Stimulated activated CD8-positive, alpha-beta memory T cell treated with anti-CD3 and anti-CD28 coated beads, Interleukin-15, amount 100 ng/mL, for 48 hours (primary cell): ENCODE measurements around the gene PCYT2.

Source experiments
- DNase-seq, 2 donors: peaks; one replicate each; pipeline ENCODE4 v3.0.0-alpha.2; 2020; ENCODE audit warnings: low read depth in 2 of 2

Gene PCYT2

DNA sequence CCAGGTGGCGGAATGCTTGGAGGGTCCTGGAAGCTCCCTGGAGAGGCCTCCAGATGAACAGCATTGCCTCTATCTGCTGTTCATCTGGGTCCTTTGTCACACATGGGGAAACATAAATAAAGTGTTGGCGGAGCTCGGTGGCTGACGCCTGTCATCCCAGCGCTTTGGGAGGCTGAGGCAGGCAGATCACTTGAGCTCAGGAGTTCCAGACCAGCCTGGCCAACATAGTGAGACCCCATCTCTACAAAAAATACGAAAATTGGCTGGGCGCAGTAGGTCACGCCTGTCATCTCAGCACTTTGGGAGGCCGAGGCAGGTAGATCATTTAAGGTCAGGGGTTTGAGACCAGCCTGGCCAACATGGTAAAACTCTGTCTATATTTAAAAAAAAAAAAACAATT is 33.7 kb upstream of the PCYT2 start:
- no peak for DNase-seq

DNA sequence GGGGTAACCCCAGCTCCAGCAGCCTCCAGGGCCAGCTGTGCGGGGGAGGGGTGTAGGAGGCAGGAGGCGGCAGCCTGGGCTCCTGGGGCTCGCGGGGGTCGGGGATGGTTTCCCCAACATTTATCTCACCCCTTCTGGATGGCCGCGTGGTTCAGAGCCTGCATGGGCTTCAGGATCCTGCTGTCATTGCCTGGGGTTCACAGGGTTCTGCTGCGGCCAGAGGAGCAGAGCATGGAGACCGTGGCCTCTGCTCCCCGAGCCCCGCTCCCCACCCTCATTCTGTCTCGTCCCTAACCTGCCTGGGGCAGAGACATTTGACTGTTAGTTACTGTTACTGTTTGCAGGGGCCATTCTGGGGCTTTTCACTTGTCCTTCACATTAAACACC is 31.0 kb upstream of the PCYT2 start:
- DNase-seq: no peak

DNA sequence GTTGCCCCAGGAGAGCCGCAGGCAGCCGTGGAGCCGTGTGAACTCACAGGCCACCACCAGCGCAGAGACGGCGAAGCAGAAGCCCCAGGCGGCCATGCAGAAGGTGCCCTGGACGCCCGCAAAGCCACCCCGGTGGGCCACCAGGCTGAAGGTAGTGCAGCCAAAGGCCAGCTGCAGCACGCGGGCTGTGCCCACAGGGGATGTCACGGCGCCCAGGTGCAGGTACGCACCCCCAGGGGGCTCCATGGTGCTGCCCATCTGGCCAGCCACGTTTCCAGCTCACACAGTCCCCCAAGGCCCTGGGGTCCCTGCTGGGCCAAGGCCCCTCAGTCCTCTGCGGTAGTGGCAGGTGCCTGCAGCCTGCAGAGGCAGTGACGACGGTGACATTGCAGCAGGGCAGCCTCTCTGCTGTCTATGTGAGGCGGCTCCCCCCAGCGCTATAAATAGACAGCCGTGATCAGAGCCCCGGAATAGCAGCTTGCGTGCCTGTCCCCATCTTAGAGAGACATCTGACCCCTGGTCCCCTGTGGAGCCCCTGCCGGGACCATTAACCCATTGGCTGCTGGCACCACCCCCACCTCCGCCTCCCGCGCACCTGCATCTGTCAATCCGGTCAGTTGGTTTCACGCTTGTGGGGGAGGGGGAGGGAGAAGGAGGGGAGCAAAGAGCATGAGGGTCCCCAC is 30.4 kb upstream of the PCYT2 start:
- DNase-seq: no peak

DNA sequence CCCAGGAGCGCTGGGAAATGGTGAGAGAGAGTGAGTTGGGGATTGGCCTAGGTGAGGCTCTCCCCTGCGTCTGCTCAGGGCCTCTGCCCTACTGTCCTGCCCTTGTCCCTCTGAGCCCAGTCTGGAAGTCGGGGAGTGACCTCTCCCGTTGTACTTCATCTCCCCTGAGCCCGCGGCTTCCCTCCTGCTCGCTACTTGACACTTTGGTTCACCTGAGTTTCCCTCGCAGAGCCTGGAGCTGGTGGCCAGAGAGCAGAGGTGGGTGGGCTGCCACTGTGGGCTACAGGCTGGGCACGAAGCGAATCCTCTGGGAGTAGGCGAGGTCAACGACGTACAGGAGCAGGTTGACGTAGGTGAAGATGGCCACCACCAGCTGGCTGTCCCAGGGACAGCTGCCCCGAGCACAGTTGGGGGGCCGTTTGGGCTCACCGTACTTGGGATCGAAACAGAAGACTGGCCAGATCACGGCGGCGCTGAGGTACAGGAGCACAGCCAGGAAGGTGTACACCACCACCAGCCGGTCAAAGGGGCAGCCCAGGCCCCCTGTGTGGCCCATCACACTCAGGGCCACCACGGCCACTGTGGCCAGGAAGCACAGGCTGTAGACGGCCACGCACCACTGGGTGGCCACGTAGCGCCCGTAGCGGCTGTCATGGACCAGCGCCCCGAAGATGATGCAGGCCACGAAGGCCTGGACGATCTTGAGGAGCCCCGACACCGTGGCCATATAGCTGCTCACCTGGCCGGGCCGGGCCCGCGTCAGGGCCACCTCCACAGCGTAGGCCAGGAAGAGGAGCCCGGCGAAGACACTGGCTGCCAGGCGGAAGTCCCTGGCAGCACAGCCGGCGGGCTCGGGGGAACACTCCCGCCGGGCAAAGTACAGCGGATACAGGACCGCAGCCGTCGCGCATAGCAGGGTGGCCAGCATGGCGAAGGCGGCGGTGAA is 29.6 kb upstream of the PCYT2 start:
- no peak for DNase-seq

DNA sequence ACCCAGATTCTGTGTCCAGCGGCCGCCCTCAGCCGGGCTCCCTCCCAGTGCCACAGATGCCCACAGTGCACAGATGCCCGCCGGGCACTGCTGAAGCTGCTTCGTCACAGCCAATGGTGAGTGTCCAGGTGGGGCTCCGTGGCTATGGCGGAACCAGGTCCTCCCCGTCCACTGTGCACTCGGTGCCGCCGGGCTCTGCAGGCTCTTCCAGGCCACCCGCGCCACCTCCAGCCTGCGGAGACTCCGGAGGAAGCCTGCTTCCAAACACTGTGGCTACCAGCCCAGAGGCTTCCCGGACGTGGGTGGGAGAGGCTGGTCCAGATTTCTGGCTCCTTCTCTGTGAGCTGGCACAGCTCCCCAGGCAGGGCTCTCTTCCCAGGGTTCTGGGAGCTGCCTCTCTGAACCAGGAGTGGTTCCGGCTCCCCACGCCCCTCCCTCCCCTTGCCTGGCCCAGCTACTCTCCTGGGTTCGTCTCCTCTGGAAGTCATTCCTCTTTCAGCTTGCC is 28.7 kb upstream of the PCYT2 start:
- DNase-seq: no peak

DNA sequence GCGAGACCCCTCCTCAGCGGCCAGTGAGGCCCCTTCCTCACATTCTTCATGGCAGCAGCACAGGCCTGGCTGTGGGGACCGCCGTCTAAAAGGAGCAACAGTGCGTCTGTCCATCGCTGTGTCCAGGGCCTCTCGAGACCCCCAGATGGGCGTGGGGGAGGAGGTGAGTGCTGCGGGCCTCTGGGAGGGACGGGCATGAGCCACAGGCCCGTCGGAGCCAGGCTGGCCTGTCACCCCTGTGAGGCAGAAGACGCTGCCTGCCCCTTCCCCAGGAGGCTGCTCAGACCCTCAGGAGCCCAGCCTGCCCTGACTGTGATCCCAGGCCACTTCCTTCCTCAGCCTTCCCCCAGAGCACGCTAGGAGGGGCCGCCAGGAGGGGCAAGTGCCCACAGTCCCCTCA is 28.0 kb upstream of the PCYT2 start:
- DNase-seq: no peak

DNA sequence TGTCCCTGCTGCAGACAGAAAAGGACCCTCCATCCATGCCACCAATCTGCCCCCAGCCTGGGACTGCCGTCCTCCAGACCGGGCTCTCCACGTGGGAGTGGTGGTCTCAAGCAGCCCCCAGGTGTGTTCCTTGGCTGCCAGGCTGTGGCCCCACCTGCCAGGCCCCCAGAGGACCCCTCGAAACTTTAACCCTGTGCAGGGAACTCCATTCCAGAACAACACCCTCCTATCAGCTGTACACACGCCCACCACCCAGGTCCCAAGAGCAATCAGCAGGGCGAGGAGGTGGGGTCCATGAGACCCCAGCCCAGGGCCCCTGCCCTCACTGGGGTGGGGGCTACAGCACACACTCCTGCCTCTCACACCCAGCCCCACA is 24.5 kb upstream of the PCYT2 start:
- no peak for DNase-seq

DNA sequence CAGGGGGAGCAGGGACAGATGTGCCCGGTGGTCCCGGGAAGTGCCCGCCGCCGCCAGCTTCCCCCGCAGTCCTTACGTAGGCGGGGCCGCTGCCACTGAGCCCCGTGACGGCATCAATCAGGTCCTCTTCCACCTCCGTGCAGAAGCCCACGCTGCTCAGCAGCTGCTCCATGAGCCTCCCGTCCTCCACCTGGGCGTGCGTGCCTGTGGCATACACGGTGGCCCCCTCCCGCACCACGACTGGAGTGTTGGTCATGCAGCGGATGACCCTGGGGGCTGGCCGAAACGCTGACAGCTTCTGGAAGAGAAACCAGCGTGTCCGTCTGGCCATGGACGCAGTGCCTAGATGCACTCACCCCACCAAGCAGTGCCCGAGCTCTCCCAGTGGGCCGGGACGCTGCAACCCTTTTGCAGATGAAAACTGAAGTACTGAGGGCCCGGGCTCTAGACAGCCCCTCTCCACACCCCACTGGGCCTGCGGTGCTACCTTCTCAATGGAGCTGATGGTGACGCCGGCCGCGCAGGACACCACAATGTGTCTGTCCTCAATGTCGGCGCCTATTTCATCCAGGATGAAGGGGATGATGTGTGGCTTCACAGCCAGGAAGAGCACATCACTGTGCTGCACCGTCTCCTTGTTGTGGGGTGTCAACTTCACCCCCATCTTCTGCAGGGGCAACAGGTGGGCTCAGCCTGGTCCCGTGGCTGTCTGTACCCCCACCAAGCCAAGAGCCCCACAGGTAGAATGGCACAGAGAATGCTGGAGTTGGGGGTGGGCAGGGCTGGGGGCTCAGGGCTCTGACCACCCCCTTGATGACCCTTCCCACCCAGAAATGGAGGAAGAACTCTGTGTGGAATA is 23.9 kb upstream of the PCYT2 start:
- no peak for DNase-seq

DNA sequence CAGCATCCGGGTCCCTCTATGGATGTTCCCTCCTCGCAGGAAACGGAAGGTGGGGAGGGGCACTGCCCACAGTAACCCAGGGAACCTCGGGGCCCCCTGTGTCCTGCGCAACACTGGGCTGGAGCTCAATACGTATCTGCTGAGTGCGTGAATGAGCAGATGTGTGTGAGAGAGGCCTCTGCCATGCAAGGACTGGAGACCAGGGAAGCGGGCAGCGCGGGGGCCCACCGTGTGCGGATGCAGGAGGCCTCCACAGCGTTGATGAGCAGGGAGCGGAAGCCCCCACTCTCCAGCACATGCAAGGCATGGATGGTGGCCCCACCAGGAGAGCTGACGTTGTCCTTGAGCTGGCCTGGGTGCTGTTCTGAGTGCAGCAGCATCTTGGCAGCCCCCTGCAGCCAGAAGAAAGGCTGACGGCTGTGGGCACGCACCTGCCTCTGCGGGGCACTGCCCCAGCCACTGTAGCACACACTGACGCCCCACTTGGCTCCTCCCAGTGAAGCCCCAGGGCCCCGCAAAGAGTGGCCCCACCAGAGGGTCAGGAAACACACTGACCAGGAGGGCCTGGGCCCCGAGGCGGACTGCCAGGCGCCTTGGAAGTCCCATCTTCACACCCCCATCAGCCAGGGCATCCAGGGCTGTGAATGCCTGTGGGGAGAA is 23.0 kb upstream of the PCYT2 start:
- no peak for DNase-seq

DNA sequence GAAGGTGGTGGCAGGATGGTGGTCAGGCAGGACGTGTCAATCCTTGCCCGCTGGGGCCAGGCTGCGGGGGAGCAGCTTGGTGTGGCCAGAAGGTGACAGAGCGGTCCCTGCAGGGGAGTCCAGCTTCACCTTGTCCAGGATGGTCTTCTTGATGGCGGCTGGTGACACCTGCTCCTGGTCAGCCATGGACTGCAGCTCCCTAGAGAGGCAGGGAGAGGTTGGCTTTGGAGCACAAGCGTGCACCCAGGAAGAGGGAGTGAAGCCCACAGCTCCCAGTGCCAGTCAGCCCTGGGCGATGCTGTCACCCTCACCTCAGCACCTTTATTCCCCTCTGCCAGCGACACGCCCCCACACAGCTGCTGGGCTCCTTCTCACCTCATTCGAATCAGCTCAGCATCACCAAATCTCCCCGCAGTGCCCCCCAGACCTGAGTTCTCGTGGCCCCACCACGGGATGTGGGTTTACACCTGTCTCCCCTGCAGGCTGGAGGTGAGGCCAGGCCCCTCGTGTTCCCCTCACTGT is 22.0 kb upstream of the PCYT2 start:
- DNase-seq: no peak

DNA sequence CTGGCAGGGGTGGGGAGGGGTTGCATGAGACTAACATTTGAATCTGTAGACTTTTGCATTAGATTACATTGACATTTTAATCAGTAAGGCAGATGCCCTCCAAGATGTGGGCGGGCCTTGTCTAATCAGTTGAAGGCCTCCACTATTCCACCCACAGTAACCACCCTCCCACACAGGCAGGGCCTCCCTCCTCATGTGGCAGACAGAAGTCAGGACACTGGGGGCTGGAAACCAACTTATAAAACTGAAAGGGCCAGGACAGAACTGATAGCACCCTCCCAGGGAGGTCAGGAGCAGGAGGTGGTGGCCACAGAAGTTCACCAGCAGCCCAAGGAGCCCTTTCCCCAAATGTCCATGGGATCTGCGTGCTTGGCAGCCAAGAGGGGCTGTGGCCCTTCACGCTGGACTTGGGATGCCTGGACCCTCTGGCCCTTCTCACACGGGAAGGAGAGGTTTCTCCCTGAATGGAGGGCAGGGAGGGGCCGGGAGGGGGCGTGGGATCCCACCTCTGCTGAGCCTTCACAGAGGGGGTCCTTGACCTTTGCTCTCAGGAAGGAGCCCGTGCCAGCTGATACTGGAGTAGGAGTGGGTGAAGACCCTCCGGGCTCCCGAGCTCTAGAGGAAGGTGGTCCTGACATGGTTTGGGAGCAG is 21.3 kb upstream of the PCYT2 start:
- no peak for DNase-seq

DNA sequence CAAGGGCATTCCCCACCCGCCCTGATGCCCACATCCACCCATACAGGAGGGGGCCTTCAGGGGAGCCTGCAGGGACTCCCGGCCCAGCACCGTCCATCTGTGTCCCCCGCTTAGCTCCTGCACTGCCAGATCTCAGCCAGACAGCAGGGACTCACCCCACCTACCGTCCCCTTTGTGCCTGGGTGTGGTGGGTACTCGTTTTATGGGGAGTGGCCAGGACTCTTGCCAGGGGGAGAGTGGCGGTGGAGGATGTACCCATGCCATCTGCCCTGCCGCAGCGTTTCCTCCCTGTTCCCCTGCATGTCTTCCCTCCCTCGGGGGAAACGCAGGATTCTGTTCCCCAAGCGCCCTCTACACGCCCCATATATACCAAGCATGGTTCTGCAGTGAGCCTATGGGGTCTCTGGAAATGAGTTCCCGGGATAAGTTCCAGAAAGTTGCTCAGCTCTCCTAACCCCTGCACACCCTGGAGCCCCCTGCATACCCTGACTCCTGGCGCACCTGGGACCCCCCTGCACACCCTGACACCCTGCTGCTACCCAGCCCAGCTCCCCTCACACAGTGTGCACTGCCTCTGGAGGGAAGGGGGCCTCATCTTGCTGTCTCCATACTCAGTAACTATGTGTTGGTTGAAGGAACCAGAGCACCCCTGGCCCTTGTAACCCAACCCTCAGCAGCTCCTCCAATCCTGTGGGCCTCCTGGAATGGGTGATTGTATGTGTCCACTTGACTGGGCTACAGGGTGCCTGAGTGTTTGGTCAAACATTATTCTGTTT is 20.5 kb upstream of the PCYT2 start:
- no peak for DNase-seq

DNA sequence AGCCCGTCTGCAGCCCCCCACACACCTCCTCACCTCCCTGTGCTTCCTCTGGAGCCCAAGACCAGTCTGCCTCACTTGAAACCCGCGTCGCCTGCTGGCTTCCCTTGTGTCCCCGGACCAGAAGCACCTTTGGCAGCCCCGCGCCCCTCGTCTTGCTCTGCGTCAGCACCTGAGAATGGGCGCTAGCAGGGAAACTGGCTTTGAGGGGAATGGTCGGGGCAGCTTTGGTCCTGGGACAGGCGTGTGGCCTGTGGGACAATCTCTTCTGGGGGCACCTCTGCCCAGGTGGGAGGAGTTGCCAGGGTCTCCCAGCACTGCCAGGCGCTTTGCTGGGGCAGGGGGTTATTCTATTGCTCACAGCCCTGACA is 20.0 kb upstream of the PCYT2 start:
- DNase-seq: no peak

DNA sequence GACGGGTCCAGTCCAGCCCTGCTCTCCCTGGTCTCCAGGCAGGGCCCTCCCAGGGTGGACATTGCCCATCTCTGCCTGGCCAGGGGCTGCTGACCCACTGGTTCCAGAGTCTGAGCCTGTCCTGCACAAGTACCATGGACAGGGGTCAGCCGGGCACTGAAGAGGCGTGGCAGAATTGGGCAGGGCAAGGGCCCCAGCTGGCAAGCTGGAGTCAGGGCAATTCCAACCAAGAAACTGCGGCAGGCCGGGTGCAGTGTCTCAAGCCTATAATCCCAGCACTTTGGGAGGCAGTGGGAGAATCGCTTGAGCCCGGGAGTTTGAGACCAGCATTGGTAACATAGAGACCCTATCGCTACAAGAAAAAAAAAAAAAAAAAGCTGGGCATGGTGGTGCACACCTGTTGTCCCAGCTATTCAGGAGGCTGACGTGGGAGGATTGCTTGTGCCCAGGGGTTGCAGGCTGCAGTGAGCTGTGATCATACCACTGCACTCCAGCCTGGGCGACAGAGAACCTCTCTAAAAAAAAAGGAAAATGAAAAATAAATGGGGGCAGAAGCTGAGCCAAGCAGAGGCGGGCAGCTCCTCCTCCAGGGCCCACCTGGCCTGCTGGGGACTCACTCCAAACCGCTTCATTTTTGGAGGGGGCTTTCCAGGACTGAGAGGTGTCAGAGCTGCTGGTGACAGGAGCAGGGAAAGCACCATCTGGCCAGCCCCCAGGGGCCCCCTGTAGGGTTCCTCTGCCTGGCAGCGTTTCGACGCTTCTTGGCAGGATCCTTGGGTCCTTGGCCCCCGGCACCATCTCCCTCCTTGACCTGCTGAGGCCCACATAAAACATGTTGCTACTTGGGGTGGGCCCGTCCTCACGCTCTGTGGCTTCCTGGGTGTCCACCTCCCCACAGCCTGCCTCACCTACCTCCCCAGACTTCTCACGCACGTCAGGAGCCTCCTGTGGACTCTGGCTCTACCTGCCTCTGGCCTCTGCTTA is 19.2 kb upstream of the PCYT2 start:
- no peak for DNase-seq

DNA sequence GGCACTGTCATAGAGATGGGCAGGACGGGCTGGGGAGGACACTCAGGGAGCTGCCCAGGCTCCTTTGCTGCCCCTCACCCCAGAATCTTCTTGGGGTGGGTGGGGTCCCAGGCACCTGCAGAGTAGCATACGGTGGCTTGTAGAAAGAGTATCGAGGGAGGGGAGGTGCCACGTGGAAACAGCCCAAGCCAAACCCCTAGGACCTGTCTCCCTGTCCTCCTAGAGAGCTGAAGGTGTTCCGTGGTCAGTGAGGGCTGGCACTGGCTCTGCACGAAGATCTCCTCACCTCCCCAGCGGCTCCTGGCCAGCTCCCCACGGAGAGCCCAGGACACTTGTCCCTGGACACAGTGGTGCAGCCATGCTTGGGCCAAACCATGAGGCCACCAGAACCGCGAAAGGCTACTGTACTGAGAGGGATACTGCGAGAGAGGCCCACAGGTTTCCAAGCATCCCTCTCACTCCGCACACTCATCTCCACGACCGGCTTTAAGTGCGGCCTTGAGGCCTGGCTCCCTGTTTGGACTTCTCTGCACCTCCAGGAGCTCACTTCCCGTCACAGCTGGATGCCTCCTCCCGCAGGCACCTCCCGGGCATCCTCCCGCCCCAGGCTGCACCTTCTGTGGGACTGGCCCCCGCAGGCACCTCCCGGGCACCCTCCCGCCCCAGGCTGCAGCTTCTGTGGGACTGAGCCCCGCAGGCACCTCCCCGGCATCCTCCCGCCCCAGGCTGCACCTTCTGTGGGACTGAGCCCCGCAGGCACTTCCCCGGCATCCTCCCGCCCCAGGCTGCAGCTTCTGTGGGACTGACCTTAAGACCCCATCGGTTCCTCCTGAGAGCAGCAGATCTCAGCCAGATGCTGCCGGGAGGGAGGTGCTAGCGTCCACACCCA is 18.3 kb upstream of the PCYT2 start:
- no peak for DNase-seq

DNA sequence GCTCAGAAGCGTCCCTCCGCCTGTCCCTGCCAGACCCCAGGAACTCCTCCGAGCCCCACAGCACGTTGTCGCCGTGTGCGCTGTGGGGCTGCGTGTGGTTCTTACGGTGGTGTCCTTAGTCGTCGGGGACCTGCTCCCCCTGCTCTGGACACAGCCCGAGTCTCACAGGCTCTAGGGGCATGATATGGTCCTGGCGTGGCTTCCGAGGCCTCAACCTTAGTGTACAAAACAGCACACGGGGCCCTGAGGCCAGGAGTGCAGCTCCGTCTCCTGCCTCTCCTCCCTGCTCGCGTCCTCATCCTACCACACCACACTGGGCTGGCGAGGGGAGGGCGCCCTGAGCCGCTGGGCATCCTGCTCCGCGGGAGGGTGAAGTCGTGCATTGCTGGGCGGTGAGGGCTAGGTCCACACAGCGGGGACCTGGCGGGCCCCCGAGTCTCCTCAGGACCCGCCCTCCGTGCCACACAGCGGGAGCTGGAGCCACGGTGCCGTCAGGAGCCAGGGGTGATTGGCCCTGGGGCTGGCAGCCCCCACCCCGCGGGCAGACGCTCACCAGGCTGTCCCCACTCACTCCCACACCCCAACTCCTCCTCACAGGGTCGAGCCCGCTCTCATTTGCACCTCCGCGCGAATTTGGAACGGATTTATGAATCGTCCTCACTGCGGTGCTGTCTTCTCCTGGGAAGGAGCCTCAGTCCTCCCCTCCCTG is 17.5 kb upstream of the PCYT2 start:
- no peak for DNase-seq
